IMR-90 (cell line): Measurements from ENCODE around the gene NEK6. TPM values are rescaled to one million over a fixed set of nuclear protein-coding genes. Genes with fewer than 3 reads are reported as not detected.
A peak's percentile ranks its signal among the peaks of the same experiment; 100 is the strongest.

Experiments
- ATAC-seq: fragments of 200-7000 bp; cut with Tn5 transposase; 2 replicates; pipeline ENCODE4 v1.9.1; 2020; ENCODE audit warnings: low read depth, mild to moderate bottlenecking, moderate library complexity
- BruUV-seq: library from RNA; stranded (reverse); fragments of 400-500 nt; replicated peaks from 2 replicates; lab custom pipeline; 2021; lab: Mats Ljungman, UMichigan
- CTCF ChIA-PET: fragments of 300-600 bp; formaldehyde crosslinking; extraction: SDS; loops from one replicate; lab custom pipeline; 2021; ENCODE audit warnings: antibody characterized with exemption; lab: Yijun Ruan, JAX
- POLR2A ChIA-PET: fragments of 300-600 bp; sonication (Branson Sonifier 250); formaldehyde crosslinking; loops from one replicate; lab custom pipeline; 2022; ENCODE audit warnings: antibody characterized with exemption; ENCODE audit not compliant: unreplicated experiment; lab: Charles Lee
- DNase-seq: peaks from one replicate; pipeline ENCODE4 v3.0.0; 2013
- H2AFZ ChIP-seq: replicated peaks from 2 replicates; pipeline ENCODE3; 2013; ENCODE audit warnings: low read length, mild to moderate bottlenecking; ENCODE audit not compliant: poor library complexity
- H2AK5ac ChIP-seq: 2 replicates; pipeline ENCODE4 v1.6.1; 2013; ENCODE audit warnings: low read depth, low read length, inconsistent platforms
- H2AK9ac ChIP-seq: replicated peaks from 2 replicates; pipeline ENCODE3; 2013; ENCODE audit warnings: mild to moderate bottlenecking, low read depth, low read length, moderate library complexity; ENCODE audit not compliant: poor library complexity
- H2BK120ac ChIP-seq: 2 replicates; pipeline ENCODE4 v1.6.1; 2013; ENCODE audit warnings: low read depth, low read length, inconsistent platforms
- H2BK15ac ChIP-seq: 3 replicates; pipeline ENCODE4 v1.6.1; 2013; ENCODE audit warnings: low read depth, low read length, inconsistent platforms
- H2BK20ac ChIP-seq: 2 replicates; pipeline ENCODE4 v1.6.1; 2013; ENCODE audit warnings: low read depth, mild to moderate bottlenecking, inconsistent platforms, low read length, moderate library complexity
- H2BK5ac ChIP-seq: 2 replicates; pipeline ENCODE4 v1.6.1; 2013; ENCODE audit warnings: mild to moderate bottlenecking, low read depth, low read length, inconsistent platforms; ENCODE audit not compliant: poor library complexity, severe bottlenecking
- H3K14ac ChIP-seq: replicated peaks from 2 replicates; pipeline ENCODE4 v1.6.1; 2013; ENCODE audit warnings: low read depth, low read length, inconsistent platforms
- H3K18ac ChIP-seq: 2 replicates; pipeline ENCODE4 v1.6.1; 2013; ENCODE audit warnings: low read depth, low read length, control low read depth
- H3K23ac ChIP-seq: 2 replicates; pipeline ENCODE4 v1.6.1; 2013; ENCODE audit warnings: low read depth, low read length, inconsistent platforms
- H3K27ac ChIP-seq: 2 replicates; pipeline ENCODE4 v1.5.1; 2013; ENCODE audit warnings: mild to moderate bottlenecking, control low read depth, low read length; ENCODE audit not compliant: insufficient read depth
- H3K27me3 ChIP-seq: 2 replicates; pipeline ENCODE4 v1.6.1; 2013; ENCODE audit warnings: low read length; ENCODE audit not compliant: control insufficient read depth, insufficient read depth
- H3K36me3 ChIP-seq: 2 replicates; pipeline ENCODE4 v1.6.1; 2013; ENCODE audit warnings: low read length, mixed read lengths; ENCODE audit not compliant: control insufficient read depth, insufficient read depth
- H3K4ac ChIP-seq: 2 replicates; pipeline ENCODE4 v1.6.1; 2013; ENCODE audit warnings: low read depth, low read length, inconsistent platforms
- H3K4me1 ChIP-seq: 2 replicates; pipeline ENCODE4 v1.6.1; 2013; ENCODE audit warnings: low read length, mixed read lengths; ENCODE audit not compliant: control insufficient read depth, insufficient read depth
- H3K4me2 ChIP-seq: 2 replicates; pipeline ENCODE4 v1.6.1; 2013; ENCODE audit warnings: low read depth, mild to moderate bottlenecking, control low read depth, low read length, moderate library complexity
- H3K4me3 ChIP-seq: 2 replicates; pipeline ENCODE4 v1.5.1; 2013; ENCODE audit warnings: low read depth, mild to moderate bottlenecking, control low read depth, low read length, moderate library complexity; ENCODE audit not compliant: insufficient read depth
- H3K56ac ChIP-seq: 2 replicates; pipeline ENCODE4 v1.6.1; 2013; ENCODE audit warnings: low read length, inconsistent platforms; ENCODE audit not compliant: insufficient read depth; ENCODE audit errors: extremely low read depth
- H3K79me1 ChIP-seq, 2 experiments: 2 replicates each; pipeline ENCODE4 v1.6.1; 2013; ENCODE audit warnings: low read length in 2 of 2, inconsistent platforms in 1 of 2, low read depth in 1 of 2
- H3K9ac ChIP-seq: 2 replicates; pipeline ENCODE4 v1.6.1; 2013; ENCODE audit warnings: low read depth, low read length, control low read depth
- H3K9me1 ChIP-seq: 2 replicates; pipeline ENCODE4 v1.6.1; 2013; ENCODE audit warnings: low read length, inconsistent platforms; ENCODE audit not compliant: insufficient read depth
- H3K9me3 ChIP-seq: 2 replicates; pipeline ENCODE4 v1.6.1; 2013; ENCODE audit warnings: low read length; ENCODE audit not compliant: control insufficient read depth, insufficient read depth
- H4K20me1 ChIP-seq: 2 replicates; pipeline ENCODE4 v1.6.1; 2013; ENCODE audit warnings: low read length, inconsistent platforms; ENCODE audit not compliant: insufficient read depth
- H4K5ac ChIP-seq: 2 replicates; pipeline ENCODE4 v1.6.1; 2013; ENCODE audit warnings: mild to moderate bottlenecking, low read depth, low read length, control low read depth
- H4K8ac ChIP-seq, 2 experiments: 2 replicates each; pipeline ENCODE4 v1.6.1; 2013; ENCODE audit warnings: low read depth in 2 of 2, low read length in 2 of 2, control low read depth in 1 of 2, inconsistent platforms in 1 of 2
- H4K91ac ChIP-seq: 2 replicates; pipeline ENCODE4 v1.6.1; 2013; ENCODE audit warnings: low read depth, low read length, inconsistent platforms; ENCODE audit not compliant: insufficient read depth
- RFX5 ChIP-seq: IDR thresholded peaks from 2 replicates; pipeline ENCODE4 v1.8.0; 2012; ENCODE audit warnings: low read depth, mild to moderate bottlenecking, low read length, moderate library complexity
- WGBS, 2 experiments: methylation state at CpG; one replicate each; pipeline versions ENCODE4 v1.1.5 to v1.1.7; 2013; ENCODE audit warnings: missing lambda C conversion rate in 2 of 2; ENCODE audit not compliant: insufficient read length in 1 of 2; ENCODE audit errors: extremely low coverage in 2 of 2; 5-methylcytosine and 5-hydroxymethylcytosine counted together
- dilution Hi-C: fragments of 300-500 bp; cut with HindIII; formaldehyde crosslinking; loops from one replicate; pipeline ENCODE4 v1.14.3; 2018; ENCODE audit warnings: low sequenced_read_pairs; ENCODE audit not compliant: unreplicated experiment
- in situ Hi-C: fragments of 300-500 bp; cut with MboI; formaldehyde crosslinking; loops from 3 replicates; pipeline ENCODE4 v1.14.3; 2019; ENCODE audit warnings: low sequenced_read_pairs, inconsistent platforms, mixed read lengths
- intact Hi-C: fragments of 100-400 bp; cut with micrococcal nuclease; formaldehyde crosslinking; loops from 2 replicates; pipeline ENCODE4 v1.10.0; 2022
- polyA plus RNA-seq, 3 experiments: library from polyadenylated mRNA; depleted of rRNA; stranded (reverse); fragments of >200 nt; gene quantifications; 2 replicates each; pipeline ENCODE4 v1.2.3, GENCODE V29; 2012; ENCODE audit warnings: low replicate concordance in 1 of 3
- total RNA-seq: library from RNA; depleted of rRNA; stranded (reverse); fragments of >200 nt; gene quantifications from 2 replicates; pipeline ENCODE4 v1.2.3, GENCODE V29; 2012

NEK6 gene
- total and polyA plus RNA-seq, 2 of the 4 experiments (the other 2 are of a cell fraction) = 79.9 to 112 TPM

GRCh38 chr9:124322618-124323432 is 65.1 kb downstream of the NEK6 start:
- DNase-seq = no peak
- Histone ChIP-seq H3K23ac (no peak overlapping the region), H3K14ac (no peak overlapping the region), H2BK120ac (no peak overlapping the region), H4K20me1 (peaks cover 5% of the 10 kb centered on the region; the same call in 1 of the 2 replicates), H2AFZ (no peak overlapping the region), H3K4me1 (peaks cover 6% of the 10 kb centered on the region; the same call in 1 of the 2 replicates), H2BK20ac (no peak overlapping the region), H3K4me2 (no peak overlapping the region), H3K36me3 (peaks cover 71% of the 10 kb centered on the region), H3K79me1 (peaks cover 17 to 58% of the 10 kb centered on the region in 2 experiments), H3K4ac (no peak overlapping the region), H3K18ac (no peak overlapping the region), H3K27me3 (no peaks in the 10 kb centered on the region), H2BK15ac (no peak overlapping the region), H3K9me3 (no peaks in the 10 kb centered on the region), H4K5ac (no peak overlapping the region), H3K9me1 (peaks cover 4% of the 10 kb centered on the region; the same call in 1 of the 2 replicates), H3K56ac (no peak overlapping the region), H3K27ac (no peak overlapping the region), H3K9ac (no peak overlapping the region), H4K91ac (no peak overlapping the region), H4K8ac (peak overlapping the region in 1 of 2 experiments; percentile 44; a peak in 1 of 4 replicates), H2BK5ac (no peak overlapping the region), H2AK9ac (peak overlapping the region; percentile 65), H2AK5ac (no peak overlapping the region), H3K4me3 (no peak overlapping the region)
- ChIA-PET POLR2A (no interaction called here), CTCF (no interaction called here)
- TF ChIP-seq RFX5 = no peak
- dilution Hi-C loops = no loop called here
- no peak for ATAC-seq
- 94% methylated on average over 11 of the region's 18 CpGs; no CpG with 5 or more reads in 1 of the 2 experiments for WGBS, 2 experiments
- intact Hi-C loops = no loop called here
- in situ Hi-C loops = loop anchor here (5.0 to 25.0 kb wide), 2 partner anchors 196 to 786 kb away; no protein-coding TSS in a partner anchor
- no TSS peak for BruUV-seq
